ENCODE data around the gene TCOF1. TPM values are rescaled to one million over a fixed set of nuclear protein-coding genes. Genes with fewer than 3 reads are reported as not detected.

Gene TCOF1
- total RNA-seq, 2 experiments from 2014 or later: 61.3 to 108 TPM

DNA sequence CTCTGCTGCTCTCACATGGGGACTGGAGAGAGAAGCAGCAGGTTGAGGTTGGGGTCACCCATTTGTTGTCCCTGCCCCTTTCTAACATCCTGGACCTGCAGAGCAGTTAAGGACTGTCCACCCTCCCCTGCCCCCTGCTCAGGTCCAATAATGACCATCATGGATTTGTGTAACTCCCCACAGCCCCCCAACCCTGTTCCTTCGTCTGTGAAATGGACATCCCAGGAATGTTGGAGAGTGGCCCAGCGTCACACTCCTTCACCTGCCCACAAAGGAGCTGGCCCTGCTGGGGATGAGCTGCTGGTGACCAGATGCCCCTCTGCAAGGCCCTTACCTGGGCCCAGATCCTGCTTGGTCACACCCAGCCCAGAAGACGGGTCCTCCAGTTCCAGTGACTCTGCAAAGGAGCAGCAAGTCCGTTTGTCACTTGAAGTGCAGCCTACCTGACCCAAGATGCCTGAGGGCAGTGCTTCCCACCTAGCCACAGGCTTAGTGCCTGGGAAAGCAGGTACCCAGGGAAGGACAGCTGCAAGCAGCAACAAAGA is 44.8 kb downstream of the TCOF1 start:
- H3K36me3 ChIP-seq (ENCODE audit: insufficient read depth, low read length): peaks cover 99% of the 10 kb centered on the region
- peaks cover 15% of the 10 kb centered on the region; the same call in 1 of the 2 replicates for H3K79me2 ChIP-seq (ENCODE audit: insufficient read depth, low read depth, low read length)
- CTCF ChIA-PET (ENCODE audit: unreplicated experiment): no interaction called here
- POLR2A ChIA-PET: interaction anchor here (4.2 kb wide), 1 partner anchor 10 kb away, joined by 19 read pairs; the partner anchor contains the start of gene CD74
- no TSS peak for BruUV-seq (replicated peaks)
- peak overlapping the region; percentile 36 for H3K27ac ChIP-seq (ENCODE audit: low read depth, low read length, poor library complexity, severe bottlenecking)
- no peak for DNase-seq (ENCODE audit: low spot score)
- H3K4me2 ChIP-seq (ENCODE audit: low read length): no peak overlapping the region
- no peak overlapping the region for H2AFZ ChIP-seq (ENCODE audit: low read length)
- no peak overlapping the region for H3K4me3 ChIP-seq (ENCODE audit: low read depth, low read length, poor library complexity, severe bottlenecking)
- H3K9me2 ChIP-seq (ENCODE audit: insufficient read depth, low read length): no peaks in the 10 kb centered on the region
- H3K9me3 ChIP-seq (ENCODE audit: low read length): no peaks in the 10 kb centered on the region
- peaks cover 50% of the 10 kb centered on the region for H3K4me1 ChIP-seq (ENCODE audit: insufficient read depth, low read length, poor library complexity, severe bottlenecking)
- TF ChIP-seq, protein P1, sequence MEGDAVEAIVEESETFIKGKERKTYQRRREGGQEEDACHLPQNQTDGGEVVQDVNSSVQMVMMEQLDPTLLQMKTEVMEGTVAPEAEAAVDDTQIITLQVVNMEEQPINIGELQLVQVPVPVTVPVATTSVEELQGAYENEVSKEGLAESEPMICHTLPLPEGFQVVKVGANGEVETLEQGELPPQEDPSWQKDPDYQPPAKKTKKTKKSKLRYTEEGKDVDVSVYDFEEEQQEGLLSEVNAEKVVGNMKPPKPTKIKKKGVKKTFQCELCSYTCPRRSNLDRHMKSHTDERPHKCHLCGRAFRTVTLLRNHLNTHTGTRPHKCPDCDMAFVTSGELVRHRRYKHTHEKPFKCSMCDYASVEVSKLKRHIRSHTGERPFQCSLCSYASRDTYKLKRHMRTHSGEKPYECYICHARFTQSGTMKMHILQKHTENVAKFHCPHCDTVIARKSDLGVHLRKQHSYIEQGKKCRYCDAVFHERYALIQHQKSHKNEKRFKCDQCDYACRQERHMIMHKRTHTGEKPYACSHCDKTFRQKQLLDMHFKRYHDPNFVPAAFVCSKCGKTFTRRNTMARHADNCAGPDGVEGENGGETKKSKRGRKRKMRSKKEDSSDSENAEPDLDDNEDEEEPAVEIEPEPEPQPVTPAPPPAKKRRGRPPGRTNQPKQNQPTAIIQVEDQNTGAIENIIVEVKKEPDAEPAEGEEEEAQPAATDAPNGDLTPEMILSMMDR (conservative IDR thresholded peaks at IDR 0.05; ENCODE audit: low read length): no peak
- no peak for TF ChIP-seq EZH2phosphoT487 (IDR thresholded peaks at IDR 0.05; ENCODE audit: borderline replicate concordance, low read depth, low read length)
- H4K20me1 ChIP-seq (ENCODE audit: insufficient read depth, low read length): peaks cover 9% of the 10 kb centered on the region
- intact Hi-C loops (cut with micrococcal nuclease; ENCODE audit: unreplicated experiment): no loop called here

DNA sequence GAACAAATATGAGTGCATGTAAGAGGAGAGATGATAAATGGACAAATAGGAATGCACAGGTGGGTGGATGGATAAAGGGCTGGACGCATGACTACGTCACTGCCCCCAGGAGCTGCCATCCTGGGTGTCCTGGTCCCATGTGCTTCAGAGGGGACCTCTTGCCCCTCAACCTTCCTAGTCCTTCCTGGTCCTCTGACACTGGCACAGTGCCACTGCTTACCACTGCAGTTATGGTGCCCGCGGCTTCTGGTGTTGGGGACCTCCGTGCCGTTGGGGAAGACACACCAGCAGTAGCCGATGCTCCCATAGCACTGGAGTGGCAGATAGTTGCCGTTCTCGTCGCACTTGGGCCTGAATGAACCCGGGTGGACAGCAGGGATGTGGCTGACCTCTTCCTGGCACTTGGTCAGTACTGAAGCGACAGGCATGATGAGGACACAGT is 45.4 kb downstream of the TCOF1 start:
- H2AFZ ChIP-seq (ENCODE audit: low read length): no peak overlapping the region
- no peak for DNase-seq (ENCODE audit: low spot score)
- peaks cover 21% of the 10 kb centered on the region for H3K79me2 ChIP-seq (ENCODE audit: insufficient read depth, low read depth, low read length)
- H3K4me3 ChIP-seq (ENCODE audit: low read depth, low read length, poor library complexity, severe bottlenecking): no peak overlapping the region
- no peaks in the 10 kb centered on the region for H3K9me3 ChIP-seq (ENCODE audit: low read length)
- H3K36me3 ChIP-seq (ENCODE audit: insufficient read depth, low read length): peaks cover 99% of the 10 kb centered on the region
- no peak for TF ChIP-seq EZH2phosphoT487 (IDR thresholded peaks at IDR 0.05; ENCODE audit: borderline replicate concordance, low read depth, low read length)
- TF ChIP-seq, protein P1 (conservative IDR thresholded peaks at IDR 0.05; ENCODE audit: low read length): no peak
- BruUV-seq (replicated peaks): no TSS peak
- peaks cover 57% of the 10 kb centered on the region for H3K4me1 ChIP-seq (ENCODE audit: insufficient read depth, low read length, poor library complexity, severe bottlenecking)
- CTCF ChIA-PET (ENCODE audit: unreplicated experiment): no interaction called here
- intact Hi-C loops (cut with micrococcal nuclease; ENCODE audit: unreplicated experiment): no loop called here
- no peak overlapping the region for H3K27ac ChIP-seq (ENCODE audit: low read depth, low read length, poor library complexity, severe bottlenecking)
- no peak overlapping the region for H3K4me2 ChIP-seq (ENCODE audit: low read length)
- POLR2A ChIA-PET: interaction anchor here (0.7 to 4.2 kb wide), 2 partner anchors 10 to 397 kb away, joined by 3 to 19 read pairs; partner anchors contain the start of gene CD74
- no peaks in the 10 kb centered on the region for H3K9me2 ChIP-seq (ENCODE audit: insufficient read depth, low read length)
- peaks cover 15% of the 10 kb centered on the region for H4K20me1 ChIP-seq (ENCODE audit: insufficient read depth, low read length)

DNA sequence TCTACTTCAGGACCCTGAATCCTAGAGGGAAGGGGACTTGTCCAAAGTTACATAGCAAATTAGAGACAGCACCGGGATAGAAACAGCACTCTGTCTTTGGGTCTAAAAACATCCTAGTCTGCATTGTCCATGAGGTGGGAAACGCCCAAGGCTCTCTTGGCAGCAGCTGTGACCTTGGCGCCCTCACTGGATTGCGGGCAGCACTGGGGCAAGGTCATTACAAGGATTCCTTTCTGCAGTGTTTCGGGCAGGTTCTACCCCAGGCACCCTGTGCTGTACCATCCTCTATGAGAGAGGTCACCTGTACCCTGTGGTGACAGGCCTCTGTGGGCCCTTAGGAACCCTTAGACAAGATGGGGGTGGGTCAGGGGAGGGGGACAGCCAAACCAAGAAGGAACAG is 46.6 kb downstream of the TCOF1 start:
- H4K20me1 ChIP-seq (ENCODE audit: insufficient read depth, low read length): peaks cover 25% of the 10 kb centered on the region
- TF ChIP-seq, protein P1 (conservative IDR thresholded peaks at IDR 0.05; ENCODE audit: low read length): no peak
- TF ChIP-seq EZH2phosphoT487 (IDR thresholded peaks at IDR 0.05; ENCODE audit: borderline replicate concordance, low read depth, low read length): no peak
- intact Hi-C loops (cut with micrococcal nuclease; ENCODE audit: unreplicated experiment): no loop called here
- H2AFZ ChIP-seq (ENCODE audit: low read length): no peak overlapping the region
- no peak overlapping the region for H3K4me3 ChIP-seq (ENCODE audit: low read depth, low read length, poor library complexity, severe bottlenecking)
- peaks cover 33% of the 10 kb centered on the region for H3K79me2 ChIP-seq (ENCODE audit: insufficient read depth, low read depth, low read length)
- POLR2A ChIA-PET: no interaction called here
- H3K4me1 ChIP-seq (ENCODE audit: insufficient read depth, low read length, poor library complexity, severe bottlenecking): peaks cover 59% of the 10 kb centered on the region
- no peak overlapping the region for H3K4me2 ChIP-seq (ENCODE audit: low read length)
- H3K9me2 ChIP-seq (ENCODE audit: insufficient read depth, low read length): no peaks in the 10 kb centered on the region
- DNase-seq (ENCODE audit: low spot score): no peak
- CTCF ChIA-PET (ENCODE audit: unreplicated experiment): no interaction called here
- no peaks in the 10 kb centered on the region for H3K9me3 ChIP-seq (ENCODE audit: low read length)
- BruUV-seq (replicated peaks): no TSS peak
- peaks cover 99% of the 10 kb centered on the region for H3K36me3 ChIP-seq (ENCODE audit: insufficient read depth, low read length)
- no peak overlapping the region for H3K27ac ChIP-seq (ENCODE audit: low read depth, low read length, poor library complexity, severe bottlenecking)
